Liver (tissue), 9 donors: ENCODE results near the gene SYNJ2. TPM values are rescaled to one million over a fixed set of nuclear protein-coding genes. Genes with fewer than 3 reads are reported as not detected.

Experiments
- DNase-seq: peaks from one replicate; pipeline ENCODE4 v3.0.0-alpha.2; 2017; ENCODE audit warnings: low spot score
- H3K27ac ChIP-seq, 2 donors: one replicate each; pipeline ENCODE4 v1.7.0; 2013; ENCODE audit warnings: inconsistent platforms in 2 of 2, low read length in 2 of 2, control low read depth in 1 of 2, low read depth in 1 of 2, mild to moderate bottlenecking in 1 of 2
- H3K27me3 ChIP-seq, 4 donors: one replicate each; pipeline versions ENCODE4 v1.6.1 to v1.7.0; 2013; ENCODE audit warnings: low read length in 3 of 4, inconsistent platforms in 1 of 4, mild to moderate bottlenecking in 1 of 4, moderate library complexity in 1 of 4; ENCODE audit not compliant: control insufficient read depth in 4 of 4, insufficient read depth in 4 of 4
- H3K36me3 ChIP-seq, 4 donors: one replicate each; pipeline versions ENCODE4 v1.6.1 to v1.7.0; 2013; ENCODE audit warnings: low read length in 3 of 4, mild to moderate bottlenecking in 3 of 4, low read depth in 1 of 4, moderate library complexity in 1 of 4; ENCODE audit not compliant: control insufficient read depth in 4 of 4, insufficient read depth in 3 of 4
- H3K4me1 ChIP-seq, 4 donors: one replicate each; pipeline versions ENCODE4 v1.6.1 to v1.7.0; 2013; ENCODE audit warnings: low read length in 3 of 4, mild to moderate bottlenecking in 3 of 4, moderate library complexity in 1 of 4; ENCODE audit not compliant: control insufficient read depth in 4 of 4, insufficient read depth in 4 of 4
- H3K4me3 ChIP-seq, 3 donors: one replicate each; pipeline versions ENCODE4 v1.6.1 to v1.7.0; 2013; ENCODE audit warnings: low read length in 3 of 3, control low read depth in 1 of 3, low read depth in 1 of 3, mild to moderate bottlenecking in 1 of 3
- H3K9ac ChIP-seq, 2 donors: one replicate each; pipeline ENCODE4 v1.7.0; 2013; ENCODE audit warnings: low read length in 2 of 2, mild to moderate bottlenecking in 2 of 2, moderate library complexity in 2 of 2, control low read depth in 1 of 2, low read depth in 1 of 2
- H3K9me3 ChIP-seq, 4 donors: one replicate each; pipeline versions ENCODE4 v1.6.1 to v1.7.0; 2013; ENCODE audit warnings: low read length in 3 of 4; ENCODE audit not compliant: control insufficient read depth in 4 of 4
- CTCF ChIP-seq: fragments of 150-350 bp; IDR thresholded peaks from 2 replicates; pipeline ENCODE4 v1.5.1; 2017; ENCODE audit warnings: improper control_type of control experiment, low read depth, low read length; ENCODE audit not compliant: missing input control
- EGR1 ChIP-seq, 2 donors: IDR thresholded peaks; 2 replicates each; pipeline ENCODE4 v1.6.1; 2016 to 2018; ENCODE audit warnings: antibody characterized with exemption in 2 of 2, low read depth in 2 of 2
- FOXA1 ChIP-seq: IDR thresholded peaks from 2 replicates; pipeline ENCODE4 v1.6.1; 2016; ENCODE audit warnings: antibody characterized with exemption
- FOXA2 ChIP-seq: IDR thresholded peaks from 2 replicates; pipeline ENCODE4 v1.6.1; 2016; ENCODE audit warnings: antibody characterized with exemption
- HNF4A ChIP-seq, 2 donors: conservative IDR thresholded peaks; 2 replicates each; pipeline ENCODE4 v1.6.1; 2016; ENCODE audit warnings: antibody characterized with exemption in 2 of 2, mild to moderate bottlenecking in 2 of 2
- JUND ChIP-seq, 2 donors: IDR thresholded peaks; 2 replicates each; pipeline ENCODE4 v1.6.1; 2016; ENCODE audit warnings: antibody characterized with exemption in 2 of 2
- NR2F2 ChIP-seq: IDR thresholded peaks from 2 replicates; pipeline ENCODE4 v1.6.1; 2016; ENCODE audit warnings: antibody characterized with exemption
- RAD21 ChIP-seq, 2 donors: IDR thresholded peaks; 2 replicates each; pipeline ENCODE4 v1.6.1; 2016; ENCODE audit warnings: antibody characterized with exemption in 2 of 2, mild to moderate bottlenecking in 2 of 2
- RXRA ChIP-seq, 2 donors: IDR thresholded peaks; 2 replicates each; pipeline ENCODE4 v1.6.1; 2017 to 2018; ENCODE audit warnings: antibody characterized with exemption in 2 of 2, mild to moderate bottlenecking in 1 of 2
- SP1 ChIP-seq: IDR thresholded peaks from 2 replicates; pipeline ENCODE4 v1.6.1; 2018; ENCODE audit warnings: antibody characterized with exemption, mild to moderate bottlenecking
- TAF1 ChIP-seq: conservative IDR thresholded peaks from 2 replicates; pipeline ENCODE4 v1.6.1; 2016; ENCODE audit warnings: antibody characterized with exemption, mild to moderate bottlenecking
- YY1 ChIP-seq: IDR thresholded peaks from 2 replicates; pipeline ENCODE4 v1.6.1; 2016; ENCODE audit warnings: antibody characterized with exemption, mild to moderate bottlenecking
- ZBTB33 ChIP-seq: IDR thresholded peaks from 2 replicates; pipeline ENCODE4 v1.6.1; 2016; ENCODE audit warnings: antibody characterized with exemption
- WGBS: extraction: QIAGEN DNeasy Blood & Tissue Kit; methylation state at CpG from one replicate; pipeline ENCODE4 v1.1.7; 2013; 5-methylcytosine and 5-hydroxymethylcytosine counted together
- polyA plus RNA-seq, 2 donors: library from polyadenylated mRNA; stranded (reverse) in 1 of 2; unstranded in 1 of 2; fragments of 200-250 nt in 1 of 2; fragments of >200 nt in 1 of 2; fragmentation: Nextera tagmentation in 1 of 2; extraction: Ambion mirVana in 1 of 2; gene quantifications; one replicate each; pipeline versions ENCODE4 v1.2.1 to v1.2.3, GENCODE V29; 2013 to 2015
- total RNA-seq, 2 donors: library from RNA; depleted of rRNA; stranded (reverse); fragments of >200 nt; gene quantifications; one replicate each; pipeline ENCODE4 v1.2.3, GENCODE V29; 2014
- TF ChIP-seq, protein P1 (sequence below): IDR thresholded peaks from 2 replicates; pipeline ENCODE4 v1.6.1; 2016; ENCODE audit warnings: antibody characterized with exemption, mild to moderate bottlenecking
- TF ChIP-seq, protein P2 (sequence below): IDR thresholded peaks from 2 replicates; pipeline ENCODE4 v1.6.1; 2016; ENCODE audit warnings: antibody characterized with exemption
- TF ChIP-seq, protein P3 (sequence below): IDR thresholded peaks from 2 replicates; pipeline ENCODE4 v1.6.1; 2016; ENCODE audit warnings: antibody characterized with exemption
- donor health status: healthy.
- donor health status: healthy.
- donor health status: healthy.
- donor health status: healthy.
- donor health status: healthy.

The SYNJ2 gene
- total and polyA plus RNA-seq, 4 donors, result 2.4 to 8.9 (median 3.2) TPM

- WGBS, result 98% methylated on average over 15 of the region's 15 CpGs
- DNase-seq, result no peak
Observed at GRCh38 chr6:158095671-158096070, 114.0 kb downstream of the SYNJ2 start.

GRCh38 chr6:158103228-158103627, 121.6 kb downstream of the SYNJ2 start:
- no peaks in the 10 kb centered on the region for H3K4me1 ChIP-seq
- no peak for TF ChIP-seq JUND (IDR thresholded peaks at IDR 0.05)
- no peak for TF ChIP-seq FOXA2
- no peak for TF ChIP-seq TAF1
- H3K4me3 ChIP-seq, result no peak overlapping the region
- 64% methylated on average over 4 of the region's 4 CpGs for WGBS
- peaks cover 0 to 2% (median 0%) of the 10 kb centered on the region in 4 donors for H3K36me3 ChIP-seq
- H3K27ac ChIP-seq, result no peak overlapping the region
- no peak for DNase-seq
- no peaks in the 10 kb centered on the region for H3K27me3 ChIP-seq
- no peaks in the 10 kb centered on the region for H3K9me3 ChIP-seq
- no peak overlapping the region for H3K9ac ChIP-seq

More at GRCh38 chr6:158095671-158096070, 114.0 kb downstream of the SYNJ2 start:
- no peak overlapping the region for H3K4me3 ChIP-seq
- H3K27ac ChIP-seq, result no peak overlapping the region
- H3K27me3 ChIP-seq, result no peaks in the 10 kb centered on the region
- no peak overlapping the region for H3K9ac ChIP-seq
- TF ChIP-seq RXRA (IDR thresholded peaks at IDR 0.05) (no peak), TAF1 (no peak), JUND (IDR thresholded peaks at IDR 0.05) (no peak), CTCF (no peak), FOXA2 (no peak), ZBTB33 (no peak)
- TF ChIP-seq, protein P1, sequence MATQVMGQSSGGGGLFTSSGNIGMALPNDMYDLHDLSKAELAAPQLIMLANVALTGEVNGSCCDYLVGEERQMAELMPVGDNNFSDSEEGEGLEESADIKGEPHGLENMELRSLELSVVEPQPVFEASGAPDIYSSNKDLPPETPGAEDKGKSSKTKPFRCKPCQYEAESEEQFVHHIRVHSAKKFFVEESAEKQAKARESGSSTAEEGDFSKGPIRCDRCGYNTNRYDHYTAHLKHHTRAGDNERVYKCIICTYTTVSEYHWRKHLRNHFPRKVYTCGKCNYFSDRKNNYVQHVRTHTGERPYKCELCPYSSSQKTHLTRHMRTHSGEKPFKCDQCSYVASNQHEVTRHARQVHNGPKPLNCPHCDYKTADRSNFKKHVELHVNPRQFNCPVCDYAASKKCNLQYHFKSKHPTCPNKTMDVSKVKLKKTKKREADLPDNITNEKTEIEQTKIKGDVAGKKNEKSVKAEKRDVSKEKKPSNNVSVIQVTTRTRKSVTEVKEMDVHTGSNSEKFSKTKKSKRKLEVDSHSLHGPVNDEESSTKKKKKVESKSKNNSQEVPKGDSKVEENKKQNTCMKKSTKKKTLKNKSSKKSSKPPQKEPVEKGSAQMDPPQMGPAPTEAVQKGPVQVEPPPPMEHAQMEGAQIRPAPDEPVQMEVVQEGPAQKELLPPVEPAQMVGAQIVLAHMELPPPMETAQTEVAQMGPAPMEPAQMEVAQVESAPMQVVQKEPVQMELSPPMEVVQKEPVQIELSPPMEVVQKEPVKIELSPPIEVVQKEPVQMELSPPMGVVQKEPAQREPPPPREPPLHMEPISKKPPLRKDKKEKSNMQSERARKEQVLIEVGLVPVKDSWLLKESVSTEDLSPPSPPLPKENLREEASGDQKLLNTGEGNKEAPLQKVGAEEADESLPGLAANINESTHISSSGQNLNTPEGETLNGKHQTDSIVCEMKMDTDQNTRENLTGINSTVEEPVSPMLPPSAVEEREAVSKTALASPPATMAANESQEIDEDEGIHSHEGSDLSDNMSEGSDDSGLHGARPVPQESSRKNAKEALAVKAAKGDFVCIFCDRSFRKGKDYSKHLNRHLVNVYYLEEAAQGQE, result no peak
- TF ChIP-seq, protein P2, sequence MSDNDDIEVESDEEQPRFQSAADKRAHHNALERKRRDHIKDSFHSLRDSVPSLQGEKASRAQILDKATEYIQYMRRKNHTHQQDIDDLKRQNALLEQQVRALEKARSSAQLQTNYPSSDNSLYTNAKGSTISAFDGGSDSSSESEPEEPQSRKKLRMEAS, result no peak
- no peaks in the 10 kb centered on the region for H3K4me1 ChIP-seq
- H3K36me3 ChIP-seq, result peaks cover 0 to 39% (median 15%) of the 10 kb centered on the region in 4 donors
- no peaks in the 10 kb centered on the region for H3K9me3 ChIP-seq

GRCh38 chr6:158104696-158105095, 123.0 kb downstream of the SYNJ2 start:
- 92% methylated on average over 2 of the region's 2 CpGs for WGBS
- no peaks in the 10 kb centered on the region for H3K27me3 ChIP-seq

More at GRCh38 chr6:158104696-158105095, 123.0 kb downstream of the SYNJ2 start:
- TF ChIP-seq ZBTB33, result no peak
- TF ChIP-seq, protein P2, result no peak
- TF ChIP-seq HNF4A (conservative IDR thresholded peaks at IDR 0.05), result no peak
- TF ChIP-seq TAF1, result no peak
- TF ChIP-seq, protein P3, sequence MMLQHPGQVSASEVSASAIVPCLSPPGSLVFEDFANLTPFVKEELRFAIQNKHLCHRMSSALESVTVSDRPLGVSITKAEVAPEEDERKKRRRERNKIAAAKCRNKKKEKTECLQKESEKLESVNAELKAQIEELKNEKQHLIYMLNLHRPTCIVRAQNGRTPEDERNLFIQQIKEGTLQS, result no peak
- TF ChIP-seq EGR1 (IDR thresholded peaks at IDR 0.05; ENCODE audit: low read depth in 2 of 2), result no peak
- no peak for TF ChIP-seq YY1
- no peak for TF ChIP-seq RXRA (IDR thresholded peaks at IDR 0.05)
- no peak for TF ChIP-seq NR2F2
- TF ChIP-seq RAD21 (IDR thresholded peaks at IDR 0.05), result no peak
- TF ChIP-seq SP1, result no peak
- no peak for TF ChIP-seq FOXA1
- Histone ChIP-seq H3K4me3 (no peak overlapping the region), H3K36me3 (peaks cover 0 to 2% (median 0%) of the 10 kb centered on the region in 4 donors), H3K27ac (no peak overlapping the region), H3K9me3 (no peaks in the 10 kb centered on the region), H3K4me1 (no peaks in the 10 kb centered on the region), H3K9ac (no peak overlapping the region)
- DNase-seq, result no peak
